ENCODE results near the gene TMEM131. TPM values are rescaled to one million over a fixed set of nuclear protein-coding genes. Genes with fewer than 3 reads are reported as not detected.

TMEM131 gene
- total and polyA plus RNA-seq, 3 donors from 2014 or later = 35.0 to 54.8 (median 49.6) TPM

GRCh38 chr2:97784953-97785352 is 210.8 kb downstream of the TMEM131 start:
- DNase-seq = no peak

DNA sequence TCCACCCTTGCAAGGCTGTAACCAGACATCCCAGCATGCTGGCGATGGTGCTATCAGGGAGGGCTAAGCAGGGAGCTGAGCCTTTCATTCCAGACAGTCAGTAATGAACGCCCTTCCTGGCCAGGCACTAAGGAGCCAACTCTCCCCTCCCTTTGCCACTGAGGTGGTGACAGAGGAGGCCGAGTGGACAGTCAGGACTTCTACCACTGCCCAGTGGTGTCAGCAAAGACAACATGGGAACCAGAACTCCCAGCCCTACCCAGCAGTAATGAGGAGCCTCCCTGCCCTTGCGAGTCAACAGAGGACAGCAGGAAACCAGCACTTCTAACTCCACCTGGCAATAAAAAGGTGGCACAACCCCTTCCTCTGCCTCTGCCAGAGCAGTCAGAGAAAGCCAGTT is 213.8 kb downstream of the TMEM131 start:
- Histone ChIP-seq H3K27me3 (no peaks in the 10 kb centered on the region), H3K4me3 (no peak overlapping the region), H3K9me3 (no peaks in the 10 kb centered on the region), H3K27ac (no peak overlapping the region), H3K36me3 (ENCODE audit: low read depth, missing control alignments) (no peaks in the 10 kb centered on the region), H3K4me1 (no peaks in the 10 kb centered on the region)
- TF ChIP-seq CTCF (IDR thresholded peaks at IDR 0.05) = no peak
- TF ChIP-seq POLR2A (IDR thresholded peaks at IDR 0.05) = no peak
- intact Hi-C loops (cut with DNase I; ENCODE audit: low total_unique reads) = no loop called here
- no peak for DNase-seq
- 89 to 90% methylated on average over 2 to 4 of the region's 4 CpGs for WGBS, 2 donors

More at GRCh38 chr2:97784953-97785352, 210.8 kb downstream of the TMEM131 start:
- Histone ChIP-seq H3K27me3 (no peaks in the 10 kb centered on the region), H3K36me3 (ENCODE audit: low read depth, missing control alignments) (no peaks in the 10 kb centered on the region), H3K4me1 (no peaks in the 10 kb centered on the region), H3K4me3 (no peak overlapping the region), H3K9me3 (no peaks in the 10 kb centered on the region), H3K27ac (no peak overlapping the region)
- no peak for TF ChIP-seq POLR2A (IDR thresholded peaks at IDR 0.05)
- no peak for TF ChIP-seq CTCF (IDR thresholded peaks at IDR 0.05)
- intact Hi-C loops (cut with DNase I; ENCODE audit: low total_unique reads) = no loop called here

GRCh38 chr2:97779141-97779540 is 216.6 kb downstream of the TMEM131 start:
- Histone ChIP-seq H3K4me1 (no peaks in the 10 kb centered on the region), H3K27ac (no peak overlapping the region), H3K36me3 (ENCODE audit: low read depth, missing control alignments) (no peaks in the 10 kb centered on the region), H3K27me3 (no peaks in the 10 kb centered on the region), H3K9me3 (no peaks in the 10 kb centered on the region), H3K4me3 (no peak overlapping the region)
- intact Hi-C loops (cut with DNase I; ENCODE audit: low total_unique reads) = no loop called here
- no peak for DNase-seq
- 75 to 88% methylated on average over 4 of the region's 4 CpGs for WGBS, 2 donors
- TF ChIP-seq POLR2A (IDR thresholded peaks at IDR 0.05) (no peak), CTCF (IDR thresholded peaks at IDR 0.05) (no peak)

DNA sequence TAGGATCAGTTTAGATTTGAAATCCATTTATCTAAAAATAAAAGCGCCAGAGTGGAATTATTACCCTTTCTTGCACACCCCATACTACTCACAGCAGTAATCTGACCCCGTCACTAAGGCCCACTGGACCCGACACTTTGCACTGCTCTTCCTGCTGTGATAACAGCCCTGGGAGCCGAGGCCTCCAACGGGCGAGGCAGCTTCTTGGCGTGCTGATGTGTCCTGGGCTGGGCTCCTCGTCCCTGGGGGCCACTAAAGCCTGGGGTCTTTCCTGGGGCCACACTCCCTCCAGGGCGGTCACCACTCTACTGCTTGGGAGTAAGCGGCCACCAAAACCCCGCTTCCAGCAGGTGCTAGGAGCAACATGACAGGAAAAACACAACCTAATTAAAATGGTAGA is 220.7 kb downstream of the TMEM131 start:
- Histone ChIP-seq H3K9me3 (no peaks in the 10 kb centered on the region), H3K4me1 (no peaks in the 10 kb centered on the region), H3K27me3 (no peaks in the 10 kb centered on the region), H3K36me3 (ENCODE audit: low read depth, missing control alignments) (no peaks in the 10 kb centered on the region), H3K27ac (no peak overlapping the region), H3K4me3 (no peak overlapping the region)
- intact Hi-C loops (cut with DNase I; ENCODE audit: low total_unique reads) = no loop called here
- no peak for DNase-seq
- WGBS, 2 donors = 89 to 90% methylated on average over 11 of the region's 11 CpGs
- TF ChIP-seq CTCF (IDR thresholded peaks at IDR 0.05) = no peak
- TF ChIP-seq POLR2A (IDR thresholded peaks at IDR 0.05) = no peak

DNA sequence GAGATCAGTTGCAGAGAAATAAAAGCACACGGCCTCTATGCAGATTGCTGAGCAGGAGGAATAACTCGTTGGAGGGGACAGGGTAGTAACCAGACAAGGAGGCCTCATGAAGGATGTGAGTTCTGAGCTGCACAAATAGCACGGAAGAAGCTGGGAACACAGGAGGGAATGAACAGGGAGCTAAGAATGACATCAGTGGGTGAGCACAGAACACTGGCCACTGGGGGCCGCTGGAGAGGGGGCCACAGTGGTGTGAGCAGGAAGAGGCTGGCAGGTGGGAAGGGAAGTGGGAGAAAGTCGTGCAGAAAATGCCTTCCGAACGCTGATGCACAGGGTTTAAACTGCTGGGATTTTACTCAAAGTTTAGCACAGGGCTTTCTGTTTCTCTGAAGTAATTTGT is 221.3 kb downstream of the TMEM131 start:
- H3K27me3 ChIP-seq = no peaks in the 10 kb centered on the region
- WGBS, 2 donors = 62 to 75% methylated on average over 7 of the region's 7 CpGs
- H3K36me3 ChIP-seq (ENCODE audit: low read depth, missing control alignments) = no peaks in the 10 kb centered on the region
- no peaks in the 10 kb centered on the region for H3K9me3 ChIP-seq
- no peak overlapping the region for H3K4me3 ChIP-seq
- H3K4me1 ChIP-seq = no peaks in the 10 kb centered on the region
- DNase-seq = no peak
- intact Hi-C loops (cut with DNase I; ENCODE audit: low total_unique reads) = no loop called here
- no peak overlapping the region for H3K27ac ChIP-seq
- TF ChIP-seq POLR2A (IDR thresholded peaks at IDR 0.05) = no peak
- TF ChIP-seq CTCF (IDR thresholded peaks at IDR 0.05) = peak in 1 of 3 experiments; percentile 27

All from testis (tissue), 3 donors.